HepG2 (cell line): Measurements from ENCODE around the gene DLEC1. TPM values are rescaled to one million over a fixed set of nuclear protein-coding genes. Genes with fewer than 3 reads are reported as not detected.

ENCODE experiments used
- AGO2 ChIP-seq: fragments of 200-400 bp; formaldehyde crosslinking; optimal IDR thresholded peaks from 2 replicates; pipeline ENCODE3; 2017; ENCODE audit warnings: mild to moderate bottlenecking, low read depth, low read length, moderate library complexity
- ARID3A ChIP-seq: IDR thresholded peaks from 2 replicates; pipeline ENCODE4 v1.6.1; 2012; ENCODE audit warnings: low read depth, low read length, improper control_type of control experiment
- BRF2 ChIP-seq: sonication (generic); formaldehyde crosslinking; IDR thresholded peaks from 2 replicates; pipeline ENCODE4 v1.8.1; 2022; ENCODE audit warnings: mild to moderate bottlenecking, missing genetic modification reagents
- CEBPG ChIP-seq: IDR thresholded peaks from 2 replicates; pipeline ENCODE4 v1.6.1; 2016
- CTCF ChIP-seq: sonication (generic); formaldehyde crosslinking; IDR thresholded peaks from 2 replicates; pipeline ENCODE4 v1.5.0; 2020; ENCODE audit warnings: mild to moderate bottlenecking, missing genetic modification reagents, moderate library complexity
- DMAP1 ChIP-seq: IDR thresholded peaks from 2 replicates; pipeline ENCODE4 v1.6.1; 2016
- GZF1 ChIP-seq: sonication (generic); formaldehyde crosslinking; IDR thresholded peaks from 2 replicates; pipeline ENCODE4 v1.5.1; 2020; ENCODE audit warnings: mild to moderate bottlenecking, missing genetic modification reagents
- HCFC1 ChIP-seq: fragments of 150-350 bp; IDR thresholded peaks from 2 replicates; pipeline ENCODE4 v1.6.1; 2014; ENCODE audit warnings: low read depth, low read length
- IKZF4 ChIP-seq: sonication (generic); formaldehyde crosslinking; IDR thresholded peaks from 2 replicates; pipeline ENCODE4 v1.5.1; 2020; ENCODE audit warnings: borderline replicate concordance, mild to moderate bottlenecking, low read depth, missing genetic modification reagents; ENCODE audit errors: not compliant biosample characterization
- KLF11 ChIP-seq: IDR thresholded peaks from 2 replicates; pipeline ENCODE4 v1.6.1; 2016; ENCODE audit warnings: missing compliant biosample characterization
- MXD4 ChIP-seq: IDR thresholded peaks from 2 replicates; pipeline ENCODE4 v1.6.1; 2016; ENCODE audit warnings: mild to moderate bottlenecking, missing biosample characterization, missing genetic modification reagents
- NFATC3 ChIP-seq: sonication (generic); formaldehyde crosslinking; IDR thresholded peaks from 2 replicates; pipeline ENCODE4 v1.5.1; 2020; ENCODE audit warnings: mild to moderate bottlenecking, missing genetic modification reagents
- NFE2L1 ChIP-seq: sonication (generic); formaldehyde crosslinking; IDR thresholded peaks from 2 replicates; pipeline ENCODE4 v1.4.0; 2020; ENCODE audit warnings: missing genetic modification reagents, mild to moderate bottlenecking, borderline replicate concordance
- REPIN1 ChIP-seq: sonication (generic); formaldehyde crosslinking; IDR thresholded peaks from 2 replicates; pipeline ENCODE4 v1.8.0; 2022; ENCODE audit warnings: missing genetic modification reagents, low read depth, mild to moderate bottlenecking, borderline replicate concordance
- TGIF2 ChIP-seq: IDR thresholded peaks from 2 replicates; pipeline ENCODE4 v1.6.1; 2016; ENCODE audit warnings: control low read depth, missing compliant biosample characterization
- ZFYVE20 ChIP-seq: sonication (generic); formaldehyde crosslinking; IDR thresholded peaks from 2 replicates; pipeline ENCODE4 v1.8.0; 2023; ENCODE audit warnings: low read depth, mild to moderate bottlenecking, moderate library complexity, missing genetic modification reagents, borderline replicate concordance
- ZNF549 ChIP-seq: sonication (generic); formaldehyde crosslinking; IDR thresholded peaks from 2 replicates; pipeline ENCODE4 v1.5.0; 2020; ENCODE audit warnings: missing genetic modification reagents
- ZNF564 ChIP-seq: sonication (generic); formaldehyde crosslinking; IDR thresholded peaks from 2 replicates; pipeline ENCODE4 v1.8.1; 2023; ENCODE audit warnings: mild to moderate bottlenecking, missing genetic modification reagents
- ZNF577 ChIP-seq: sonication (generic); formaldehyde crosslinking; IDR thresholded peaks from 2 replicates; pipeline ENCODE4 v1.4.0; 2020; ENCODE audit warnings: mild to moderate bottlenecking, low read depth, missing genetic modification reagents, borderline replicate concordance
- ZNF703 ChIP-seq: sonication (generic); formaldehyde crosslinking; IDR thresholded peaks from 2 replicates; pipeline ENCODE4 v1.5.1; 2020; ENCODE audit warnings: missing genetic modification reagents, mild to moderate bottlenecking, moderate library complexity, borderline replicate concordance
- ZSCAN21 ChIP-seq: sonication (generic); formaldehyde crosslinking; IDR thresholded peaks from 2 replicates; pipeline ENCODE4 v1.8.0; 2022; ENCODE audit warnings: mild to moderate bottlenecking, missing genetic modification reagents, moderate library complexity, borderline replicate concordance
- polyA plus RNA-seq, 8 experiments: library from polyadenylated mRNA; depleted of rRNA in 3 of 8; stranded (reverse) in 7 of 8; unstranded in 1 of 8; fragments of >200 nt; fragmentation: Illumina TruSeq in 4 of 8; extraction: Trizol in 4 of 8; gene quantifications; 2 replicates each; pipeline versions ENCODE4 v1.2.1 to v1.2.3, GENCODE V29; 2011 to 2016; ENCODE audit warnings: low read depth in 4 of 8, missing spikeins in 1 of 8, mixed read lengths in 1 of 8; ENCODE audit not compliant: insufficient read depth in 1 of 8
- total RNA-seq, 5 experiments: library from RNA; depleted of rRNA; stranded (reverse); fragments of >200 nt; fragmentation: Illumina TruSeq; extraction: Trizol; gene quantifications; 2 replicates each; pipeline ENCODE4 v1.2.3, GENCODE V29; 2016; ENCODE audit warnings: low read depth in 1 of 5

DLEC1 gene
- total and polyA plus RNA-seq, 2 of the 13 experiments (the other 11 are each of a cell fraction or from before 2014, with no cell fraction given): 0.09 TPM; not detected in 1

GRCh38 chr3:38165722-38166387 is 126.8 kb downstream of the DLEC1 start (continued):
- TF ChIP-seq AGO2: peak; percentile 3
- no peak for TF ChIP-seq NFE2L1 (CRISPR knock-in tag)
- TF ChIP-seq ZNF703 (CRISPR knock-in tag): peak; percentile 41; the same call in 1 of the 2 replicates
- no peak for TF ChIP-seq NFATC3 (CRISPR knock-in tag)
- TF ChIP-seq KLF11 (CRISPR knock-in tag): no peak
- TF ChIP-seq GZF1 (CRISPR knock-in tag): no peak
- no peak; the same call in 1 of the 2 replicates for TF ChIP-seq ZSCAN21 (CRISPR knock-in tag)
- no peak for TF ChIP-seq ARID3A
- TF ChIP-seq CEBPG: no peak
- TF ChIP-seq REPIN1 (CRISPR knock-in tag): no peak
- TF ChIP-seq CTCF (CRISPR knock-in tag): peak; percentile 27; the same call in 1 of the 2 replicates
- no peak for TF ChIP-seq IKZF4 (CRISPR knock-in tag)
- TF ChIP-seq TGIF2 (CRISPR knock-in tag): no peak
- no peak for TF ChIP-seq ZNF549 (CRISPR knock-in tag)
- TF ChIP-seq HCFC1: no peak
- no peak for TF ChIP-seq ZNF577 (CRISPR knock-in tag)
- TF ChIP-seq ZFYVE20 (CRISPR knock-in tag): no peak
- TF ChIP-seq DMAP1 (CRISPR knock-in tag): peak; percentile 9; the same call in 1 of the 2 replicates
- peak; percentile 16; the same call in 1 of the 2 replicates for TF ChIP-seq MXD4
- TF ChIP-seq BRF2: no peak
- TF ChIP-seq ZNF564: no peak
